Epithelial cell of esophagus (primary cell): Measurements from ENCODE around the gene TSPAN5.

Experiments
- DNase-seq: peaks from one replicate; pipeline ENCODE4 v3.0.0; 2010; ENCODE audit warnings: low read depth
- H3K4me3 ChIP-seq: 2 replicates; pipeline ENCODE4 v1.5.1; 2011; ENCODE audit warnings: mild to moderate bottlenecking, low read length, control low read depth
- CTCF ChIP-seq: IDR thresholded peaks from 2 replicates; pipeline ENCODE4 v1.5.1; 2011; ENCODE audit warnings: low read depth, mild to moderate bottlenecking, low read length, control low read depth, inconsistent platforms; ENCODE audit not compliant: insufficient read depth; ENCODE audit errors: missing control alignments

TSPAN5 gene

DNA sequence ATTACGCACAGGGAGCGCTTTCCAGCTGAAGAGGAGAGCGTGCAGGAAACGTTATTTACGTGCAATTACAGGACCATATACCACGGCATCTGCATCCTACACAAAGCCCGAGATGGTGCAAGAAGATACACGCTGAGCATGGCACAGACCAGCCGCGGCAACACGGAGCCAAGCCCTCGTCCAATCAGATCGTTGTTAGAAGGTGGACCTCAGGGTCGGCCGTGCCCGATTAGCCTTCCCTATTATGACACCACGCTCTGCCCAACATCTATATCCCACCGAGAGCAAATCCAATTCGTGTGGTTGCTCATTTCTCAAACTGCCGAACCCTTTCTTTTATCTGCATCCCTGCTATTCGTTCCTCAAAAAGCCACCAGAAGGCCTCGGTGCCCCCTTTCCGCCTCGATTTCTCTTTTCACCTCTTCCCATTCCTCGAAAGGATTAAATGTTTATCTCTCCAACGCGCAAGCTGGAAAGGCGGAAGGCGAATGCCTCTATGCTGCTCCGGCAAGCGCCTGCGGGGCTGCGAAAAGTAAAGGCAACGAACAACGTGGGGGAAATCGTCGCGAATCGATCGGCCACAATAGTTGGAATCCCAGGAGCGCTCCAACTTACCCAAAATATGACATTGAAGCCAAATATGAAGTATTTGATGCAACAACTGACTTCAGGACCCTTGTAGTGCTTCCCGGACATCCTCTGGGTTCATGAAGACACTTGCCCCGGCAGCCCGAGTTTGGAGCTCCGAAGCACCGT is 702 bp downstream of the TSPAN5 start:
- no peak for TF ChIP-seq CTCF
- H3K4me3 ChIP-seq: peak overlapping the region; percentile 87
- DNase-seq: peak; percentile 77

DNA sequence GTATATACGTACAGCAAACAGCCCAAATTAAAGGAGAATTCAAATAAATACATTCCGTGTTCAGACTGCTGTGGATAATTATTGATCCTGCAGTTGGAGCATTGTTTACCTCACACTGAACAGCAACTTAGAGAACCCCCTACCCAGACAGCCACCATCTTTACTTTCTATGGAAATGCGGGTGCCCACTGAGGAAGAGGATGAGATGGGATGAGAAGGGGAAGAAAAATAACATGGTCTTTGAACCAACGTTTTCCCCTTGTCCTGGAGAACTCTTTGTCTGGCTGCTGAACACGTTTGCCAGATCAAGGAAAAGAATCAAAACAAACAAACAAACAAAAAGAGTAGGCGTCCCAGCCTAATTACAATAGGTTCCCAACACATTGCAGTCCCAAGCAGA is 1.5 kb downstream of the TSPAN5 start:
- H3K4me3 ChIP-seq: peak overlapping the region; percentile 87
- no peak for TF ChIP-seq CTCF
- DNase-seq: no peak

GRCh38 chr4:98656443-98656842 is 2.0 kb downstream of the TSPAN5 start:
- H3K4me3 ChIP-seq: no peak overlapping the region
- DNase-seq: no peak
- no peak for TF ChIP-seq CTCF

DNA sequence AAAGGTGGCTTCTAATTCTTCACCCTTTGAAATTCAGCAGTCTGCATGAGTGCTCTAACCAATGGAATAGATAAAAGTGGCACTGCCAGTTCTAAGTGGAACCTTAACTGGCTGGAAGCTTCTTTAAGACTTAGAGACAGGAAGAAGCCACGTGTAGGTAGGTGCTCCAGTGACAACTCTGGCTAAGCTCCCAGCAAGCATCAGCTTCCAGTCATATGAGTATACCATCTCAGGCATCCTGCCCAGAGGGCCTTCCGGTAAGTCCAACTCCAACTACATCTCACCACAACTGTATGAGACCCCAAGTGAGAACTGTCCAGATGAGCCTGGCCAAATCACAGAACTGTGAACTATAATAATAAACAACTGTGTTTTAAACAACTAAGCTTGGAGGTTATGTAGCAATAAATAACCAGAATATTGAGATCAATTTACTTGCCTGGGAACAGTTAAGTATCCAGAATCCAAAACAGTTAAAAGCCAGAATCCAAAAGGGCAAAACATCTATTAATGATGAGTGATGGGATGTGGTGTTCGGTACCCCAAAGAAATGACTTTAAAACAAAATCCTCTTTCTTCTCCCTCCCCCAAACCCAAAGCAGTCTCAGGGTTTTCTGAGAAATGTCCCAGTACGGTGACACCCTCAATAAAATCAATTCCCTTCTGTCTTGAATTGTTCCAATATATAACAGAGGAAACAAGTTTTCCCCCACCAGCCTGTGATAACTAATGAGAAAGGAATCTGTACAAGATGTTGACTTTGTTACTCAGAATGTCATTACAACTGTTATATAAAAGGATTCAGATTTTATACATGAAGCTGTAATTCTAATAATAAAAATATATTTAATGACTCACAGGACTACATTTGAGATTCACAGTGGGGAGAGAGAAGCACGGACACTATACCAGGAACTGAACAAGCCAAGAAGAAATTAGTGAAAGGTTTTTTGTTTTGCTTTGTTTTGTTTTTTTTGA is 4.2 kb downstream of the TSPAN5 start:
- TF ChIP-seq CTCF: no peak
- DNase-seq: peak; percentile 78
- H3K4me3 ChIP-seq: no peak overlapping the region

DNA sequence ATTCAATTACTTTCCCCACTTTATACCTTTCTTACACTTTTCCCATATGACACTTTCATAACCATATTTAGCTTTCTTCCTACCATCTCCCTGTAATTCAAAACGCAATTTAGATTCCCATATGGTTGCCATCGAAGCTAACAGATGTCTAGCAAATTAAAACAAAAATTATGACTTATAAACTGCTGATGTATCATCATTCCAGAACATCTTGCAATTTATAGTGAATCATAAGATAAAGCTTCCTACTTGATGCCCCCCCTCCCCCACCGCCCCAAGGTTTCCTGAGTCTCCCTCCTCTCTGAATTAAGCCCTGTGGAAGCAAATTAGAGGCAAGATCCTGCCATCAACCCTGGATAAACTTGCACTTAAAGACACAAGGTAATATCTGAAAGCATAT is 5.4 kb downstream of the TSPAN5 start:
- no peak for TF ChIP-seq CTCF
- DNase-seq: peak; percentile 70
- H3K4me3 ChIP-seq: no peak overlapping the region

DNA sequence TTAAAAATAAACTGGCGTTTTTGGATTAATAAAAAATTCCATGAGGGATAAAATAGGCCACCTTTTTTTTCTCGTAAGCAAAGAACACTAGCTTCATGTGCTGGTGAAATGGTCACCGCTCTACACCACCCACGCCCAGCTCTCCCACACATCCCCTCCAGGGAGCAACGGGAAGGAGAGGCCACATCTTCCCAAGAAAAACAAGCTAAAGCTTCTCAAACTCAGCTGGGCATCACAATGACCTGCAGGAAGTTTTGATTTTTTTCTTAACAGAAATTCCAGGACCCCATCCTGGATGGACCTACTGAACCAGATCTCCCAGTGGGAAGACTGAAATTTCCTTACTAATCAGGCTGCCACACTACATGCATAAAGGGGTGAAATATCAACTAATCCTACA is 9.8 kb downstream of the TSPAN5 start:
- DNase-seq: no peak
- no peak overlapping the region for H3K4me3 ChIP-seq
- no peak for TF ChIP-seq CTCF
